KMS-11 (cell line): ENCODE measurements around the gene ZFYVE28.

ENCODE experiments used
- H2AFZ ChIP-seq: fragments of 200-600 bp; sonication (generic); 2 replicates; pipeline ENCODE4 v1.6.1; 2016; ENCODE audit warnings: antibody characterized with exemption, mixed run types, low read depth
- H3K27ac ChIP-seq: fragments of 200-600 bp; sonication (generic); 2 replicates; pipeline ENCODE4 v1.6.1; 2016; ENCODE audit warnings: mild to moderate bottlenecking, mixed run types
- H3K27me3 ChIP-seq: fragments of 200-600 bp; sonication (generic); 2 replicates; pipeline ENCODE4 v1.6.1; 2017; ENCODE audit warnings: mild to moderate bottlenecking, low read depth, mixed run types, moderate library complexity; ENCODE audit not compliant: insufficient read depth
- H3K36me3 ChIP-seq: fragments of 200-600 bp; sonication (generic); 2 replicates; pipeline ENCODE4 v1.6.1; 2017; ENCODE audit warnings: mild to moderate bottlenecking, mixed run types; ENCODE audit not compliant: insufficient read depth
- H3K4me1 ChIP-seq: fragments of 200-600 bp; sonication (generic); 2 replicates; pipeline ENCODE4 v1.6.1; 2016; ENCODE audit warnings: mild to moderate bottlenecking, low read depth, mixed run types; ENCODE audit not compliant: poor library complexity, severe bottlenecking
- H3K4me2 ChIP-seq: fragments of 200-600 bp; sonication (generic); 2 replicates; pipeline ENCODE4 v1.7.0; 2016; ENCODE audit warnings: mild to moderate bottlenecking, mixed run types
- H3K4me3 ChIP-seq: fragments of 200-600 bp; sonication (generic); IDR thresholded peaks from 2 replicates; pipeline ENCODE4 v1.6.1; 2017; ENCODE audit warnings: low read depth, low read length, mixed read lengths; ENCODE audit not compliant: insufficient read depth
- H3K79me2 ChIP-seq: fragments of 200-600 bp; sonication (generic); 2 replicates; pipeline ENCODE4 v1.6.1; 2016; ENCODE audit warnings: low read depth, mixed run types; ENCODE audit not compliant: insufficient read depth
- H3K9ac ChIP-seq: fragments of 200-600 bp; sonication (generic); 2 replicates; pipeline ENCODE4 v1.6.1; 2016; ENCODE audit warnings: mild to moderate bottlenecking, mixed run types
- H4K20me1 ChIP-seq: fragments of 200-600 bp; sonication (generic); 2 replicates; pipeline ENCODE4 v1.6.1; 2016; ENCODE audit warnings: mild to moderate bottlenecking, mixed run types; ENCODE audit not compliant: insufficient read depth
- CTCF ChIP-seq: fragments of 200-600 bp; sonication (generic); conservative IDR thresholded peaks from 2 replicates; pipeline ENCODE4 v1.6.1; 2017; ENCODE audit warnings: low read depth, mild to moderate bottlenecking, antibody characterized with exemption, low read length, moderate library complexity, mixed read lengths

The ZFYVE28 gene

GRCh38 chr4:2407991-2408342 is 10.5 kb downstream of the ZFYVE28 start:
- Histone ChIP-seq H3K79me2 (no peaks in the 10 kb centered on the region), H3K9ac (no peak overlapping the region), H3K36me3 (no peaks in the 10 kb centered on the region), H3K4me2 (no peak overlapping the region), H3K27me3 (no peaks in the 10 kb centered on the region), H3K4me3 (no peak overlapping the region), H3K4me1 (peaks cover 12% of the 10 kb centered on the region), H3K27ac (no peak overlapping the region), H4K20me1 (no peaks in the 10 kb centered on the region), H2AFZ (no peak overlapping the region)
- TF ChIP-seq CTCF = no peak

- Histone ChIP-seq H4K20me1 (no peaks in the 10 kb centered on the region), H3K27ac (no peak overlapping the region), H2AFZ (no peak overlapping the region), H3K4me2 (no peak overlapping the region), H3K36me3 (no peaks in the 10 kb centered on the region), H3K4me1 (peaks cover 7% of the 10 kb centered on the region), H3K27me3 (no peaks in the 10 kb centered on the region), H3K79me2 (no peaks in the 10 kb centered on the region), H3K9ac (no peak overlapping the region), H3K4me3 (no peak overlapping the region)
- TF ChIP-seq CTCF = no peak
Measured at GRCh38 chr4:2406920-2407319, 11.5 kb downstream of the ZFYVE28 start.

GRCh38 chr4:2406406-2406805 is 12.0 kb downstream of the ZFYVE28 start:
- peaks cover 2% of the 10 kb centered on the region for H3K4me1 ChIP-seq
- no peak overlapping the region for H3K27ac ChIP-seq
- no peaks in the 10 kb centered on the region for H3K36me3 ChIP-seq
- TF ChIP-seq CTCF = no peak
- no peaks in the 10 kb centered on the region for H3K79me2 ChIP-seq
- no peaks in the 10 kb centered on the region for H3K27me3 ChIP-seq
- no peak overlapping the region for H3K9ac ChIP-seq
- no peak overlapping the region for H3K4me2 ChIP-seq
- H3K4me3 ChIP-seq = no peak overlapping the region
- H4K20me1 ChIP-seq = no peaks in the 10 kb centered on the region
- H2AFZ ChIP-seq = no peak overlapping the region

GRCh38 chr4:2402941-2403340 is 15.5 kb downstream of the ZFYVE28 start:
- H3K27ac ChIP-seq = no peak overlapping the region
- TF ChIP-seq CTCF = no peak

More at GRCh38 chr4:2402941-2403340, 15.5 kb downstream of the ZFYVE28 start:
- H3K4me2 ChIP-seq = no peak overlapping the region
- H3K4me1 ChIP-seq = no peaks in the 10 kb centered on the region
- H3K9ac ChIP-seq = no peak overlapping the region
- no peaks in the 10 kb centered on the region for H3K79me2 ChIP-seq
- H2AFZ ChIP-seq = no peak overlapping the region
- no peaks in the 10 kb centered on the region for H3K27me3 ChIP-seq
- no peaks in the 10 kb centered on the region for H4K20me1 ChIP-seq
- no peak overlapping the region for H3K4me3 ChIP-seq
- no peaks in the 10 kb centered on the region for H3K36me3 ChIP-seq
